ENCODE data around the gene SNRPA1. TPM values are rescaled to one million over a fixed set of nuclear protein-coding genes. Genes with fewer than 3 reads are reported as not detected.

The SNRPA1 gene
- total and polyA plus RNA-seq, 12 donors, result 23.8 to 51.4 (median 29.9) TPM

- intact Hi-C loops (cut with DNase I), result loop anchor here in 2 of 10 donors (10.0 kb wide), 2 partner anchors 187 to 197 kb away; no protein-coding TSS in a partner anchor
- WGBS, 2 donors, result 79 to 86% methylated on average over 16 of the region's 16 CpGs
- H3K4me3 ChIP-seq, result no peak overlapping the region
- H3K36me3 ChIP-seq, result peaks cover 0 to 19% (median 0%) of the 10 kb centered on the region in 9 donors
- no peaks in the 10 kb centered on the region for H3K9me3 ChIP-seq
- no peak overlapping the region for H3K27ac ChIP-seq
- ATAC-seq, result peak in 1 of 8 donors; percentile 13
- no peak for TF ChIP-seq CTCF (IDR thresholded peaks at IDR 0.05)
- H3K27me3 ChIP-seq, result no peaks in the 10 kb centered on the region
- DNase-seq, result no peak
- no peaks in the 10 kb centered on the region for H3K4me1 ChIP-seq
These were observed 13.0 kb upstream of the SNRPA1 start for GRCh38 chr15:101307897-101308603.

- ATAC-seq, result peak in 2 of 8 donors; percentile 23 to 24
- intact Hi-C loops (cut with DNase I), result loop anchor here in 2 of 10 donors (10.0 kb wide), 2 partner anchors 188 to 198 kb away; no protein-coding TSS in a partner anchor
These were observed 12.2 kb upstream of the SNRPA1 start for GRCh38 chr15:101307048-101307896.

GRCh38 chr15:101306341-101307047 lies 11.4 kb upstream of the SNRPA1 start:
- 77 to 78% methylated on average over 10 of the region's 10 CpGs for WGBS, 2 donors
- TF ChIP-seq CTCF (IDR thresholded peaks at IDR 0.05), result no peak
- no peak overlapping the region for H3K27ac ChIP-seq
- intact Hi-C loops (cut with DNase I), result loop anchor here in 2 of 10 donors (10.0 kb wide), 2 partner anchors 188 to 198 kb away; no protein-coding TSS in a partner anchor
- H3K27me3 ChIP-seq, result no peaks in the 10 kb centered on the region
- peaks cover 0 to 10% (median 0%) of the 10 kb centered on the region in 9 donors for H3K36me3 ChIP-seq
- ATAC-seq (no peak), DNase-seq (no peak)
- H3K4me3 ChIP-seq, result no peak overlapping the region
- no peaks in the 10 kb centered on the region for H3K9me3 ChIP-seq
- H3K4me1 ChIP-seq, result no peaks in the 10 kb centered on the region

More at GRCh38 chr15:101307048-101307896, 12.2 kb upstream of the SNRPA1 start:
- no peak overlapping the region for H3K27ac ChIP-seq
- H3K27me3 ChIP-seq, result no peaks in the 10 kb centered on the region
- H3K4me1 ChIP-seq, result no peaks in the 10 kb centered on the region
- H3K9me3 ChIP-seq, result no peaks in the 10 kb centered on the region
- WGBS, 2 donors, result 77 to 79% methylated on average over 24 of the region's 24 CpGs
- no peak overlapping the region for H3K4me3 ChIP-seq
- H3K36me3 ChIP-seq, result peaks cover 0 to 12% (median 0%) of the 10 kb centered on the region in 9 donors
- no peak for DNase-seq
- no peak for TF ChIP-seq CTCF (IDR thresholded peaks at IDR 0.05)

GRCh38 chr15:101305820-101306255 lies 10.8 kb upstream of the SNRPA1 start:
- peaks cover 0 to 10% (median 0%) of the 10 kb centered on the region in 9 donors for H3K36me3 ChIP-seq
- H3K27ac ChIP-seq, result no peak overlapping the region
- no peak for DNase-seq
- ATAC-seq, result no peak
- H3K27me3 ChIP-seq, result no peaks in the 10 kb centered on the region
- intact Hi-C loops (cut with DNase I), result loop anchor here in 2 of 10 donors (10.0 kb wide), 2 partner anchors 189 to 199 kb away; no protein-coding TSS in a partner anchor
- no peak for TF ChIP-seq CTCF (IDR thresholded peaks at IDR 0.05)
- no peak overlapping the region for H3K4me3 ChIP-seq
- WGBS, 2 donors, result 80 to 87% methylated on average over 8 of the region's 8 CpGs
- no peaks in the 10 kb centered on the region for H3K9me3 ChIP-seq
- H3K4me1 ChIP-seq, result peaks cover 0 to under 1% (median 0%) of the 10 kb centered on the region in 9 donors
